NCI-H2227 (cell line): ENCODE data around the gene CDC42BPB.

Experiments used
- DNase-seq: peaks from one replicate; lab custom pipeline; 2025; ENCODE audit not compliant: unreplicated experiment; lab: John Stamatoyannopoulos, UW

Gene CDC42BPB

GRCh38 chr14:103001226-103001625 is 56.1 kb downstream of the CDC42BPB start:
- DNase-seq = no peak

- DNase-seq = no peak
Observed at GRCh38 chr14:103000291-103000921, 56.9 kb downstream of the CDC42BPB start.

GRCh38 chr14:102999227-102999895 is 58.0 kb downstream of the CDC42BPB start:
- no peak for DNase-seq

- no peak for DNase-seq
Observed at GRCh38 chr14:102998393-102998792, 59.0 kb downstream of the CDC42BPB start.

GRCh38 chr14:102996941-102997340 is 60.4 kb downstream of the CDC42BPB start:
- no peak for DNase-seq

GRCh38 chr14:102994689-102995088 is 62.7 kb downstream of the CDC42BPB start:
- DNase-seq = no peak

GRCh38 chr14:102993523-102993922 is 63.8 kb downstream of the CDC42BPB start:
- DNase-seq = no peak

GRCh38 chr14:102991376-102991775 is 66.0 kb downstream of the CDC42BPB start:
- DNase-seq = no peak

- DNase-seq = no peak
Observed at GRCh38 chr14:102988054-102988453, 69.3 kb downstream of the CDC42BPB start.

- DNase-seq = no peak
Observed at GRCh38 chr14:102986810-102987579, 70.4 kb downstream of the CDC42BPB start.

- DNase-seq = no peak
Observed at GRCh38 chr14:102985665-102986064, 71.7 kb downstream of the CDC42BPB start.

GRCh38 chr14:102984336-102985102 is 72.8 kb downstream of the CDC42BPB start:
- DNase-seq = no peak

- no peak for DNase-seq
Observed at GRCh38 chr14:102983496-102983895, 73.9 kb downstream of the CDC42BPB start.

- no peak for DNase-seq
Observed at GRCh38 chr14:102982852-102983470, 74.4 kb downstream of the CDC42BPB start.

- DNase-seq = no peak
Observed at GRCh38 chr14:102980409-102980810, 76.9 kb downstream of the CDC42BPB start.

GRCh38 chr14:102979406-102979805 is 77.9 kb downstream of the CDC42BPB start:
- no peak for DNase-seq

- no peak for DNase-seq
Observed at GRCh38 chr14:102977475-102977874, 79.9 kb downstream of the CDC42BPB start.

- no peak for DNase-seq
Observed at GRCh38 chr14:102975662-102976061, 81.7 kb downstream of the CDC42BPB start.

- DNase-seq = no peak
Observed at GRCh38 chr14:102973706-102974285, 83.6 kb downstream of the CDC42BPB start.

GRCh38 chr14:102971836-102972606 is 85.3 kb downstream of the CDC42BPB start:
- no peak for DNase-seq
